ENCODE measurements around the gene PPIE.

The PPIE gene

GRCh38 chr1:39720094-39720999 is 18.3 kb upstream of the PPIE start:
- DNase-seq (ENCODE audit: low read depth) = peak; percentile 34

- no peak for DNase-seq (ENCODE audit: low read depth)
Observed at GRCh38 chr1:39721664-39722063, 17.0 kb upstream of the PPIE start.

GRCh38 chr1:39722495-39722894 is 16.2 kb upstream of the PPIE start:
- DNase-seq (ENCODE audit: low read depth) = peak; percentile 32

- no peak for DNase-seq (ENCODE audit: low read depth)
Observed at GRCh38 chr1:39726600-39726999, 12.1 kb upstream of the PPIE start.

- no peak for DNase-seq (ENCODE audit: low read depth)
Observed at GRCh38 chr1:39727221-39727931, 11.3 kb upstream of the PPIE start.

GRCh38 chr1:39727932-39728317 is 10.8 kb upstream of the PPIE start:
- DNase-seq (ENCODE audit: low read depth) = no peak

GRCh38 chr1:39729030-39729429 is 9.7 kb upstream of the PPIE start:
- no peak for DNase-seq (ENCODE audit: low read depth)

GRCh38 chr1:39729842-39730241 is 8.8 kb upstream of the PPIE start:
- DNase-seq (ENCODE audit: low read depth) = no peak

GRCh38 chr1:39732730-39733129 is 6.0 kb upstream of the PPIE start:
- no peak for DNase-seq (ENCODE audit: low read depth)

GRCh38 chr1:39733161-39733560 is 5.5 kb upstream of the PPIE start:
- DNase-seq (ENCODE audit: low read depth) = no peak

- no peak for DNase-seq (ENCODE audit: low read depth)
Observed at GRCh38 chr1:39735731-39736130, 3.0 kb upstream of the PPIE start.

GRCh38 chr1:39737546-39738169 is 1.0 kb upstream of the PPIE start:
- no peak for DNase-seq (ENCODE audit: low read depth)

GRCh38 chr1:39745016-39745670 is 6.5 kb downstream of the PPIE start:
- no peak for DNase-seq (ENCODE audit: low read depth)

GRCh38 chr1:39751595-39751994 is 12.9 kb downstream of the PPIE start:
- DNase-seq (ENCODE audit: low read depth) = no peak

- no peak for DNase-seq (ENCODE audit: low read depth)
Observed at GRCh38 chr1:39752703-39753102, 14.0 kb downstream of the PPIE start.

- DNase-seq (ENCODE audit: low read depth) = no peak
Observed at GRCh38 chr1:39753132-39754025, 14.7 kb downstream of the PPIE start.

- DNase-seq (ENCODE audit: low read depth) = no peak
Observed at GRCh38 chr1:39754026-39754570, 15.4 kb downstream of the PPIE start.

GRCh38 chr1:39754906-39755504 is 16.3 kb downstream of the PPIE start:
- DNase-seq (ENCODE audit: low read depth) = no peak

- DNase-seq (ENCODE audit: low read depth) = no peak
Observed at GRCh38 chr1:39755965-39756659, 17.4 kb downstream of the PPIE start.

- no peak for DNase-seq (ENCODE audit: low read depth)
Observed at GRCh38 chr1:39757501-39757900, 18.8 kb downstream of the PPIE start.
